Erythroblast (primary cell): ENCODE measurements around the gene EMX2.

Source experiments
- GATA1 ChIP-seq: IDR thresholded peaks from 2 replicates; pipeline ENCODE4 v1.6.1; 2011; ENCODE audit warnings: low read depth, mild to moderate bottlenecking, control low read depth, low read length, moderate library complexity
- POLR2A ChIP-seq: IDR thresholded peaks from 2 replicates; pipeline ENCODE4 v1.6.1; 2011; ENCODE audit warnings: mild to moderate bottlenecking, low read length

DNA sequence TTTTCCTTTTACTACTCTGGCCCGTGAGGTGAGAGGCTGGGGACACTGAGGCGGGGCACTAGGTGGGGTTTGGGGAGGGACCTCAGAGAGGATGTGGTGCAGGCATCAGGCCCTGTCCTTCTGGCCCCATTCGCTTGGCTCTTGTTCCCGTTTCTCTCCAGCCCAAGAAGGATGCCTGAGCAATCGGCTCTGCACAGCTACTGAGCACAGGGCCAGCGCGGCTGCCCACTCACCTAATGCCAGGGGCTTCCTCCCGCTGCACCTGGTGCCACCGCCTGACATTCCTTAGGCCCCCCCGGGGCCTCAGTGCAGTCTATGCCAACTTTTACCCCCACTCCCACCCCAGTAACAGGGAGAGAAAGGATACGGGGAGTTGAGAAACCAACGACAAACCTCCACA lies 12.5 kb downstream of the EMX2 start:
- no peak for TF ChIP-seq POLR2A
- no peak for TF ChIP-seq GATA1
